ENCODE data around the gene ITPR2.

- no peak for TF ChIP-seq POLR2A (IDR thresholded peaks at IDR 0.05; ENCODE audit: low read depth, low read length)
- no peak for TF ChIP-seq TAF1 (IDR thresholded peaks at IDR 0.05; ENCODE audit: low read depth, low read length)
- TF ChIP-seq POLR2AphosphoS5 (IDR thresholded peaks at IDR 0.05; ENCODE audit: low read depth, low read length), result no peak
- no peak for TF ChIP-seq SPI1 (IDR thresholded peaks at IDR 0.05; ENCODE audit: low read depth, low read length)
- TF ChIP-seq PAX5 (IDR thresholded peaks at IDR 0.05; ENCODE audit: insufficient read depth, low read length, severe bottlenecking), result no peak
These were observed 539.4 kb downstream of the ITPR2 start for GRCh38 chr12:26293612-26294011.

Measured in GM12891 (cell line).